Stimulated activated CD8-positive, alpha-beta memory T cell treated with anti-CD3 and anti-CD28 coated beads, Interleukin-12 subunit alpha, Interleukin-12 subunit beta, amount 100 ng/mL, for 24 hours (primary cell): Measurements from ENCODE around the gene CDHR3.

Experiments used
- DNase-seq: peaks from one replicate; pipeline ENCODE4 v3.0.0-alpha.2; 2020; ENCODE audit errors: extremely low read depth

The CDHR3 gene

DNA sequence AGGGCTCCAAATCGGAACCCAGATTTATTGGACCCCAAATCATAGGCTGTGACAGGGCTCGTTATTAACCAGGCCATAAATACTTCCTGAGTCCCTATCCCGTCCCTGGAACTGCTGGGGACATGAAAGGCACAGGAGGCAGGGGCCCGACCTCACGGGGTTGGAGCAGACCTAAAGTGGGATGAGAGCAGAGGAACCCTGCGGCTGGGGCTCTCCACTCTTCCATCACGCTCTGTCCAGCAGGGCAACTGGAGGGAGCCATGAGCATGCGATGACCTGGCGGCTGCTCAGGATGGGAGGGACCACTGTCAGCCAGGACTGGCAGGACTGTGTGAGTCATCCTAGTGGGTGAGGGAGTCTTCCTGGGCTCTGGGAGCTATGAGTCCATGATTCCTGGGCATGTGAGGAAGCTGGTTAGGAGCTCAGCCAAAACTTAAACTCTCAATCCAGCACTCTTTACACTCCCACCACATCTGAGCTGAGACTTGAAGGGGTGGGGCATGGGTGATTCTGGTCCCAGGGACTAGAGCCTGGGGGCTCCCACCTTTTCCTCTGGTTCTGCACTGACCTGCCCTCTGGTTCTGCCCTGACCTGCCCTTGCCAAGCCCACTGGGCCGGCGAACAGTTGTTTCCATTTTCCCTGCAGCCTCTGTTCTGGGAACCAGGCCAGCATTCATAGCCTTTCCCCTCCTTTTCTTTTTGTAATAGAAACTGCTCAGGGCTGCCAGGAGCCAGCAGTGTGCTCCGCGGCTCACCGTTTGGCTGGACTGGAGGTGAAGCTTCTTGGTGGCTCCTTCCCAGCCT is 101.9 kb downstream of the CDHR3 start:
- no peak for DNase-seq

DNA sequence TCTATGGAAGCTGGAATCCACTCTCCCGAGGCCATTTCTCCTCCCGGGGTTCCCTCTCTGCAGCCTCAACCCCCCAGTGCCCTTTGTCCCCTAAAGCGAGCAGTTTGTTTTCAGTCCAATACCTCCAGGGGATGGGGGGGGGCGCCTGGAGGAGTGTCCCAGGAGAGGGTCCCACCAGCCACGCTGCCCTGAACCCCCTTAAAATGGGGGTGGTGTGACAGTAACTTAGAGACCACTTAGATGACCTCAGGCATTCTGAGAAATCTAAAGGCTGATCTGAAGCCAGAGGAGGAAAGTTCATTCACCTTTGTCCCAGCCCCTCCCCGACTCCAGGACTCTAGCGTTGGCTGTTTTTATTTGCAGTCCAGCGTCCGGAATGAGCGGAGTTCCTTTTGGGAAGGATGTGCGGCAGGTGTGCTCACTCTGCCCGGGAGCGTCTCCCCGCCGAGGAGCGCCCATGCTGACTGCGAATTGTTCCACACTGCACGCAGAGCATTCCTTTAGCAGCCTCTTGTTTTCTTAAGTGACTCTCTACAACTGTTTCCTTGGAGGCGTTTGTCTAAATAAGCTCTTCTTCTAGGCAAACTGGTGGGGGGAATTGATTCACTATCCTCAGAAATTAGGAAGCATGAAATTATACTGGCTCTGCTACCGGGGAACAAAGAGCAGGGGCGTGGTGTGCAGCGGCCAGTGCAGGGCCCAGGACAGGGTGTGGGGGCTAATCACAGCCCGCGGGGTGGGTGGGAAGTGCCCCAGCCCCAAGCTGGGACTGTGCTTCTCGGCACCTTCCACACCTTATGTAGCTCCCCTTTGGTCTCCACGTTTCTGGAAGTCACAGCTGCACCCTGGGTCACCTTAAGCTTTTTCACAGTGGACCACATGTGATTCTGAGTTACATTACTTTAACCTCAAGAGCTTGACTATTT is 102.8 kb downstream of the CDHR3 start:
- DNase-seq: no peak

DNA sequence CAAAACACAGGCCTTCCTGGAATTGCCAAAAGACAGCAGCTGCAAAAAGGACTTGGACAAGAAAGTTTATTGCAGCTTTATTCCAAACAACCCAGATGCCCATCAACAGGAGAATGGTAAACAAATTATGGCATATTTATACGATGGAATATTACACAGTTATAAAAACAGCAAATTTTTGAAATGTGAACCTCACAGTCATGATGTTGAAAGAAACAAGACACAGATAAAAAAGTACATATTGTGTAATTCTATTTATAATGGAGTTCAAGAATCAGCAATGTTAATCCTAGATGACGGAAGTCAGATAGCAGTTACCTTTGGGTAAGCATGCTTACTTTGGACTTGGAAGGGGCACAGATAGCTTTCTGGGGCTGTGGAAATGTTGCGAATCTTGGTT is 104.6 kb downstream of the CDHR3 start:
- DNase-seq: no peak

DNA sequence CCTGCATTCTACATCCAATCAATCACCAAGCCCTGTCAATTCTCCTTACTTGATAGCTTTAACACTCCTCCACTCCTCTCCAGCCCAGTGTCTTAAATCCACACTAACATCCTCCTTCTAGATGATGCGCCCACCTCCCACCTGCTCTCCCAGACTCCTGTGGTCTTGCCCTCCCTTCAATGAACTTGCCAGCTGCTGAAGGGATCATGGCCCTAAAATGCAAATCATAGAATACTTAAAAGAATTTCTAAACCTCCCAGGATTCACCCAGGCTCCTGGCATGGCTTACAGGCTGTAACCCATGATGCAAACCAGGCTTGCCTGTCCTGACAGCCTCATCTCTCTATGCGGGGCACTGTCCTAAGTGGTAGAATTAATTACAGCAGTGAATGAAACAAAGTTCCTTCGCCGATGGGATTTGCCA is 105.5 kb downstream of the CDHR3 start:
- DNase-seq: no peak

DNA sequence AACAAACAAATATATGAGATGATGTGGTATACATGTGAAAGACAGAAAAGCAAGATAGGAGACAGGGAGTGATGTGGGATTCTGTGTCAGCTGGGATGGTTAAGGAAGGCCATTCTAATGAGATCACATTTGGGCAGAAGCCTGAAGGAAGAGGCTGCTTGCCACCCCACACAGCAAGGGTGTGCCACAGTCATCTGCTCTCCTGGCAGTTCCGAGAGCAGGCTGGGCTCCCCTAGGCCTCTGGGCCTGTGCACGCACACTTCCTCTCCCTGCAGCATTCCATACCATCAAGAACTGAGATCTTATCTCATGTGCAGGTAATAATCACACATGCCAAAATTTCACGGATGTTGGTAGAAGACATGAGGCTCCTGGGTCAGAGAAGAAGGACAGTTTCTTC is 105.9 kb downstream of the CDHR3 start:
- DNase-seq: no peak

DNA sequence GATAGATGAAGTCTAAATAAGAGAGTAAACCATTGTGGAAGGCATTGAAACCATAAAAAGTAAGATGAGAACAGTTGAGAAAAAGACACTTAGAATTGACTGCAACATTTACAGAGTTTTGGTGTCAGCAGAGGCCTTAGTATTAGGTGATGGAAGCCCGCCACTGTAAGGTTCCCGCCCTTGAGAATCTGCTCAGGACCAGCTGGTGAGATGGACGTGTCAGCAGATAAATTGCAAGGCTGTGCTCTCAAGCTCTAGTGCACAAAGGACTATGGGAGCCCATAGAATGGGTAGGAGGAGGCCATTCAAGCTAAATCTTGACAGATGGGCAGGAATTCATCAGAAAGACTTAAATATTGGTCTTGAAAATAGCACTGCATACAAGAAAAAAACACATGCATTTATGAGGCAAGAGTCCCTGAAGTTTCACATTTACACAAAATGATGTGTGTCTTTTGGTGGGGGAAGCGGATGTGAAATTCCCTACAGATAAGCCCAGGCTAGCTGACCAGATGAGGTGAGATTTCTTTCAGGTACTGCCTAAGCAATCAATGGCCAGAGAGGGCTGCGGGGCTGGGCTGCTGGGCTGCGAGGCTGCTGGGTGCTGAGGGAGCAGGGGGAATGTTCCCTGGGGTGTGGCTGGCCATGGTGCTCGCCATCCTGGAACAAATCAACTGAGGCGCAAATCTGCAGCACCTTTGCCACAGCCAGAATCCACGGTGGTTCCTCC is 106.6 kb downstream of the CDHR3 start:
- no peak for DNase-seq

DNA sequence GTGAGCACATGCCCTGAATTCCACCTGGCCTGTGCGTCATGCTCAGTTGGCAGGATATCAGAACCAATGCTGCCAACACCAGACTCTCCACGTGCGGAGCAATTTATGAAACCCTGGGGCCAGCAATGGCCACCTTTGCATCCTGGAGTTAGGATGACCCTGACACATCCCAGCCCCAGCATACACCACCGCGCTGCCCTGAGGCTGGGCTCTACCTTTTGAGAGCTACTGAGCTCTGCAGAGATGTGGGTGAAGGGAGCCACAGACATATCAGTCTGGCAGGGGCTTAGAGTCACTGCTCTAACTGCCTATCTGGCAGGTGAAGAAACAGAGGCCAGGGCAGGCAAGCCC is 107.1 kb downstream of the CDHR3 start:
- DNase-seq: no peak

DNA sequence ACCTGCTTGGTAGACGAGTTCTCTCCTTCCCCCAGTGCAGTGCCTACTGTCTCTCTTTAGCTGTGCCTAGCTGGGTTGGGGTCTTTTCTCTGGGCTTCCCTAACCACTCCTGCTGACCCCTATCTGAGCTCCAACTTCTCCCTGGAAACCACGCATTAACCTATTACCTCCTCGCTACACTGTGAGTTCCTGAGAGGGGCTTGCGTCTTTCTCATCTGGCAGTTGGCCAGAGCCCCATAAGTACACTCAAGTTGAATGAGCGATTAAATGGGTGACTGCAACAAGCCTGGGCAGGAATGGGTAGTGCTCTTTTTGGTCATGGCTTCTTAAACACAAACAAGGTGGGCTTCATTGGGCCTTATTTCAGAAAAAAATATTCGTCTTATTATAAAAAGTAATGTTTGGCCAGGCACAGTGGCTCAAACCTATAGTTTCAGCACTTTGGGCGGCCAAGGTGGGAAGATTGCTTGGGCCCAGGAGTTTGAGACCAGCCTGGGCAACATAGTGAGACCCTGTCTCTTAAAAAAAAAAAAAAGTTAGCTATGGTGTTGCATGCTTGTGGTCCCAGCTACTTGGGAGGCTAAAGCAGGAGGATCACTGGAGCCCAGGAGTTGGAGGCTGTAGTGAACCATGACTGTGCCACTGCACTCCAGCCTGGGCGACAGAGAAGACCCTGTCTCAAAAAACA is 107.6 kb downstream of the CDHR3 start:
- DNase-seq: no peak

DNA sequence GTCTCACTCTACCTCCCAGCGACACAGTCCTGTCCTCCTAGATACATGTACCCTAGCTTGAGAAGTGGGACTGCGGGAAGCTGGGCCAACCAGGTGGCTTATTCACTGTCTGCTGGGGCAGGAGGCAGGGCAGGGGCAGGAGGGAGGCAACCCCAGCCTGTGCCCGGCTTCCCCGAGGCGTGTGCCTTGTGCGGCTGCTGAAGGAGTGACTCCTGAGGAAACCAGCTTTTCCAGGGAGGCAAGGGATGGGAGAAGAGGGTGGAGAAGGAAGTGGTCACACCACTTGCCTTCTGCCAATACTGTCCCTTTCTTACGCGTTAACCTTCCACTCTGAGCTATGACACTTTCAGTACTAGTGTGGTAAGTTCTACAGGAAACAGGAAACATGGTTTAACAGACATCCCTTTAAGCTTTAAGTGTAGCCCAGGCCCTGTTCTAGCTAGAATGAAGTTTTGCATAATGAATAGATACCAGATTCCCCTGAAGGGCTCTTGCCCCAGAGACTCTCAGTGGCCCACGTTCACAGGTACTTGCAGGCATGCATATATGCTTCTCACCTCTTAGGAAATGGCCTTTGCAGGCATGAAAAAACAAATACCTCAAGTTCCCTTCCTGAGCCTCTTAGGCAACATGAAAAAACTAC is 108.4 kb downstream of the CDHR3 start:
- DNase-seq: no peak

DNA sequence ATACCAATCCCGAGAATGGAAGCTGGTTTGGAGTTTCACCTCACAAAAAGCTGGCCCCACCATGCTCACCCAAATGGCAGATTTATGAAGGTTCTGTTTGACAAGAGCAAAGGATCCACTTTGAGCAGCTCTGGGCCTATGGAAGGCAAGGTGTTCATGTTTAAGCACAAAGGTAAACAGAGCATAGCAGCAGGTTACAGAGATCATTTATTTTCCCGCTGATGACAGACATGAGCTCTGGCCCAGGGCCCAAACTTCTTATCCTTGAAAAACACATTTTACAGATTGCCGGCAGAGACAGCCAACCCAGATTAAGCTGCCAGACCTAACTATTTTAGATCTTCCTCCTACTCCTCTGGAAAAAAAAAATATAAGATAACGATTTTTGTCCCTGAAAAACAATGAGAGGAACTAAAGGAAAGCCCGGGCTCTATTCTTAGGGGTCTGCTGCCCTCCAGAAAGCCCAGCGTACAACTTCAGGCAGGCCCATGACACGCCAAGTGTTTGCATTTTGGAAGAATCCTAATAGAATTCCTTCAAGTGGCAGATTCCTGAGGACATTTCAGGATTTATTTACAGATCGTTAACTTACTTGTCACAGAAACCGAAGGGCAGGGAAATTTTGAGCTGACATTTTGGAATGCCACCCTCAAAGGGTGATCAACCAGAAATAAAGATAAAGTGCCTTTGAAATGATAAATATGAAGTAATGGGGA is 109.1 kb downstream of the CDHR3 start:
- no peak for DNase-seq

DNA sequence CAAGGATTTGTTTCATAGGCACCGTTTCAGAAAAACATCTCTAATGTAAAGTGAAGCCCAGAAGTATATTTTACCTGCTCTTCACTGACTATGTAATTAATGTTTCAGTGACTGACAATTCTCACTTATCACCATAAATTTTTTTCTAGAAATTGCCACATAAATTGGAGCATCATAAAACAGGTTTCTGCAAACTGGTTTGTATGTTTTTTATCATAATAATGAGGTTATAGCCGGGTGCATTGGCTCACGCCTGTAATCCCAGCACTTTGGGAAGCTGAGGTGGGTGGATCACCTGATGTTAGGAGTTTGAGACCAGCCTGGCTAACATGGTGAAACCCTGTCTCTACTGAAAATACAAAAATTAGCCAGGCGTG is 109.6 kb downstream of the CDHR3 start:
- DNase-seq: no peak

DNA sequence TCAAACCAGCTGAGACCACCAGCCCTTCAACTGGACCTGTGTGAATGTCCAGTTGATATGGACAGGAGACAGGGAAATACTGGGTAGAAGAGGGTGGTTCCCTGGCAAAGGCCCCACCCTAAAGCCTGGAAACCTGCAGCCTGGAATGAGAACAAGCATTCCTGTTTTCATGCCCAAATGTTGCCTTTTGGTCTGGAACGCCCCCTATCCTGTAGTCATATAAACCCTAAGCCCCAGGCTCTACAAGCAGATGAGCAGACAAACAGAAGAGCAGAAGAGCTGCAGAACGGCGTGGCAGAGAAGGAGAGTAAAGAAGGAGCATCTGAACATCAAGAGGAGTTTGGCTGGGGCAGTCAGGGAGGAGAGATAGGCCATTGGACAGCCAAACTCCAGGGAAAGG is 110.6 kb downstream of the CDHR3 start:
- DNase-seq: no peak

DNA sequence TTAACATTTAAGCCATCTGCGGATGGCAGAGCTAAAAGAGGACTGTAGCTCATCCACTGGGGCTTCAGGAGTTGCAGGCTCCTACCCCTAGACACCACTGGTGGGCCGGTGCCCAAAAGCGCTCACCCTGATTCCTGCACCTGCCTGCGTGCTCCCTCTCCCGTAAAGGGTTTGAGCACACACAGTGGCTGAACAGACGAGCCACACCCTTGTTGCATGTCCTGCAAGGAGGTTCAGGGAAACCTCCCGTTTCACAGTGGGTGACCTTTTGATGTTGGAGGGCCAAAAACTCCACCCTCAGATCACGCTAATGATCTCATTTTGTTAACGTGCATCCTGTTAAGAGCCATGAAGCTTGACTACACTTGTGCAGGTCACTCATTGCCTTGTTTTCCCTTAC is 111.2 kb downstream of the CDHR3 start:
- no peak for DNase-seq

DNA sequence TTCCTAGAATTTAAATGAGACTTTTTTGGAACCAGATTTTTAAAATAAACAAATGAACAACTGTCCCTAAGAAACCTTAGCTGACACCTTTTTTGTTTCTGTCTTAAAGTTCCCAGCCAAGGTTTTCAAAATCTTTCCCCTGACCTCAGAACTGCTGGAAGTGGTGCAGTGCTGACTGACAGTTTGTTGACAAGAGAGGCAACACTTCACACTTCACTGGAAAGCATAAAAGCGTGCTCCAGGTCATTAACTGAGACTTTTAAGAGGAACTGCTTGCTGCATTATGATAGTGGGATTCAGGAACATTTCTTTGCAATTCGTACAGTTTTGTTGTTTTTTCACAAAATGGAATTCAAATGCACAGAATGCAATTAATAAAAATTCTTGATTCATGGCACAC is 112.9 kb downstream of the CDHR3 start:
- no peak for DNase-seq

DNA sequence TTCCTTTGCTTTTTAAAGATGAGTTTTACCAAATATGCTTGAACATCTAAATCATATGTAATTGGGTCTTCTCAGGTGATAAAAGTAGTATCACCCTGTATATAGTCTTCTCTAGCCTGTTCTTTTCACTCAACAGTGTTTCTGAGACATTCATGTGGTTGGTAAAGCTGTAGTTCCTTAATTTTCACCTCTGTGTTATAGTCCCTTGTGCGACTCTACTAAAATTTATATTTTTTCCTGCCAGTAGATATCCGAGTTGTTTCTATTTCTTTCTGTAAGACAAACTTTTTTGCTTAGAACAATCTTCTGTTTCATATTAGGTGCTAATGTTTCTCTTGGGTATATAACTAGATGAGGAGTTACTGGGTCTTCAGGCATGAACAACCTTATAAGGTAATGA is 113.5 kb downstream of the CDHR3 start:
- no peak for DNase-seq

DNA sequence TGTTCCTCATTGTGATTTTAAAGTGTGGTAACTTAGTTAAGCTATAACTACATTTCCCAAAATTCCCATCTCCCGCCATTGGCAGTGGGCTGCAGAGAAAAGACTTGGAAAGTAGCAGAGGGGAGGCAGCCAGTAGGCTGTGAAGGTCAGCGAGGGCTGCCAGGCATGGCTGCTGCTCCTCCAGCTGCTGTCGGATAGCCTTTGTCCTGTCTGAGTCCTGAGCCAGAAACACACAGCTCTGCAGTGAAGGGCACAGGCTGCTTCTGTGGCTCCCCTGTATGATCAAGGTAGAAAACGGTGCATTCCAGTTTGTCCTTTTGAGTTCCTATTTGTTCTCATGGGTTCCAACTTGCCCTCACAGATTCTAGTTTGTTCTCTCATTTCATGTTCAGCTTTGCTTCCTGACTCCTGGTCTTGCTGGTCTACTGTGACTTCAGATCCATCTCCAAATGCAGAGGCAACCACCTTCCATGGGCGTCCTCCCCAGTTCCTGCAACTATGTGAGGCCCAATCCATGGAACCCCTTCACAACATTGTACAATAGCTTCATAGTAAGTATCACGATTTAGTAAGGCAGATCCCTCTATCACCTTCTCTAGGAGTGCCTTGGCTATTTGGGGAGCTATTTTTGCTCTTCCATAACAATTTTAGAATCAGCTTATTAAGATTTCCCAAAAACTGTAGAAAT is 117.4 kb downstream of the CDHR3 start:
- no peak for DNase-seq

DNA sequence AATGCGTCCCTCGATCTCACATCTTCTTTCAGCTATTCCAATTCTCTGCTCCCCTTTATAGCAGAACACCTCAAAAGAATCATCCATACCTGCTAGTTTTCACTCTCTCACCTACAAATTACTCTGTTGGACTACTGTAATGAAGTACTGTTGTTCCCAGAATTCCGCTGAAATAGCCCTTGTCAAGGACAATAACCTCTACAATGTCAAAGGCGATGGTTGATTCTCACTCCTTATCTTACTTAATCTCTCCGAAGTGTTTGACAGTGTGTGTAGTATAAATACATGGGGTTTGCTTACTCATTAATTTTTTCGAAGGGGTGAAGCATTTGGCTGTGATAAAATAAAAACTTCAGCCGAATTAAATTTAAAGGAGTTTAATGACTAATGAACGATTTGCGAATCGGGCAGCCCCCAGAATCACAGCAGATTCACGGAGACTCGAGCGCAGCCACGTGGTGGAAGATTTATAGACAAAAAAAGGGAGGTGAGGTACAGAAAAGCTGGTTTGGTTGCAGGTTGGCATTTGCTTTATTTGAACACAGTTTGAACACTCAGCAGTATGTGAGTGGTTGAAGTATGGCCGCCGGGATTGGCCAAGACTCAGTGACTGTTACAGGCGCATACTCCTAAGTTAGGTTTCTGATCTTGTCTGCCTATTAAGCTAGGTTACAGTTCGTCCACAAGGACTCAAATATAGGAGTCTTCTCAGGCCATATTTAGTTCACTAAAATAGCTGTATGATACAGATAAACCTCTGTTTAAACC is 119.2 kb downstream of the CDHR3 start:
- no peak for DNase-seq
